Astrocyte (in vitro differentiated cells and primary cell): ENCODE data around the gene MIAT. TPM values are rescaled to one million over a fixed set of nuclear protein-coding genes. Genes with fewer than 3 reads are reported as not detected.

ENCODE experiments used
- DNase-seq: peaks from one replicate; pipeline ENCODE4 v3.0.0-alpha.2; 2010; ENCODE audit warnings: low read depth
- FAIRE-seq: peaks from 2 replicates; lab custom pipeline; 2011; peaks lifted over from hg19 to GRCh38; lab: Jason Lieb, UNC
- H2AFZ ChIP-seq: 2 replicates; pipeline ENCODE4 v1.6.0; 2012; ENCODE audit warnings: low read depth, low read length, inconsistent platforms
- H3K27ac ChIP-seq: 2 replicates; pipeline ENCODE4 v1.5.1; 2011; ENCODE audit warnings: low read depth, low read length, inconsistent platforms
- H3K27me3 ChIP-seq: 2 replicates; pipeline ENCODE4 v1.6.0; 2011; ENCODE audit warnings: low read length, inconsistent platforms; ENCODE audit not compliant: insufficient read depth
- H3K36me3 ChIP-seq: 2 replicates; pipeline ENCODE4 v1.5.1; 2011; ENCODE audit warnings: low read length, inconsistent platforms; ENCODE audit not compliant: insufficient read depth
- H3K4me1 ChIP-seq: 2 replicates; pipeline ENCODE4 v1.5.1; 2011; ENCODE audit warnings: low read length, inconsistent platforms; ENCODE audit not compliant: insufficient read depth
- H3K4me2 ChIP-seq: 2 replicates; pipeline ENCODE4 v1.6.0; 2012; ENCODE audit warnings: low read length, inconsistent platforms
- H3K4me3 ChIP-seq: 2 replicates; pipeline ENCODE4 v1.5.1; 2011; ENCODE audit warnings: low read depth, mild to moderate bottlenecking, low read length, inconsistent platforms; ENCODE audit not compliant: insufficient read depth
- H3K79me2 ChIP-seq: 2 replicates; pipeline ENCODE4 v1.6.0; 2012; ENCODE audit warnings: mild to moderate bottlenecking, low read length, inconsistent platforms; ENCODE audit not compliant: insufficient read depth
- H3K9ac ChIP-seq: 2 replicates; pipeline ENCODE4 v1.6.0; 2012; ENCODE audit warnings: mild to moderate bottlenecking, low read length, inconsistent platforms
- H3K9me3 ChIP-seq: 2 replicates; pipeline ENCODE4 v1.5.1; 2012; ENCODE audit warnings: low read depth, mild to moderate bottlenecking, low read length, inconsistent platforms; ENCODE audit not compliant: insufficient read depth
- H4K20me1 ChIP-seq: 2 replicates; pipeline ENCODE4 v1.6.0; 2012; ENCODE audit warnings: low read length, inconsistent platforms; ENCODE audit not compliant: insufficient read depth
- H3K27ac Mint-ChIP-seq: one replicate; pipeline ENCODE4 v1.8.0; 2021; ENCODE audit warnings: mild to moderate bottlenecking, mixed read lengths; ENCODE audit not compliant: unreplicated experiment
- H3K27me3 Mint-ChIP-seq: one replicate; pipeline ENCODE4 v1.8.0; 2021; ENCODE audit warnings: low read depth, mixed read lengths; ENCODE audit not compliant: unreplicated experiment
- H3K36me3 Mint-ChIP-seq: one replicate; pipeline ENCODE4 v1.8.0; 2021; ENCODE audit warnings: low read depth, mixed read lengths; ENCODE audit not compliant: unreplicated experiment
- H3K4me1 Mint-ChIP-seq: one replicate; pipeline ENCODE4 v1.8.0; 2021; ENCODE audit warnings: low read depth, mixed read lengths; ENCODE audit not compliant: unreplicated experiment
- H3K4me3 Mint-ChIP-seq: one replicate; pipeline ENCODE4 v1.8.0; 2021; ENCODE audit warnings: mild to moderate bottlenecking, moderate library complexity, mixed read lengths; ENCODE audit not compliant: unreplicated experiment
- H3K9me3 Mint-ChIP-seq: one replicate; pipeline ENCODE4 v1.8.0; 2021; ENCODE audit warnings: mild to moderate bottlenecking, mixed read lengths; ENCODE audit not compliant: unreplicated experiment
- EZH2 ChIP-seq: IDR thresholded peaks from 2 replicates; pipeline ENCODE4 v1.6.1; 2012; ENCODE audit warnings: mild to moderate bottlenecking, low read length, inconsistent platforms; ENCODE audit not compliant: insufficient read depth
- total RNA-seq: library from RNA; stranded (reverse); gene quantifications from 2 replicates; pipeline ENCODE4 v1.2.1, GENCODE V29; 2021
- TF ChIP-seq, protein P1 (sequence below): IDR thresholded peaks from 2 replicates; pipeline ENCODE4 v1.5.1; 2011; ENCODE audit warnings: low read depth, mild to moderate bottlenecking, inconsistent platforms, low read length, moderate library complexity; ENCODE audit not compliant: insufficient read depth

Gene MIAT
- total RNA-seq, 1 donor from 2014 or later, result 22.8 TPM

- H3K79me2 ChIP-seq, result peaks cover 2% of the 10 kb centered on the region
- no peak overlapping the region for H3K4me3 ChIP-seq
- no peaks in the 10 kb centered on the region for H4K20me1 ChIP-seq
- no peak overlapping the region for H2AFZ ChIP-seq
- Mint-ChIP-seq H3K4me3 (no peak overlapping the region), H3K27me3 (no peaks in the 10 kb centered on the region), H3K27ac (no peak overlapping the region), H3K4me1 (no peaks in the 10 kb centered on the region), H3K9me3 (peaks cover 4% of the 10 kb centered on the region), H3K36me3 (peaks cover 32% of the 10 kb centered on the region)
- H3K36me3 ChIP-seq, result peaks cover 4% of the 10 kb centered on the region
- TF ChIP-seq, protein P1, sequence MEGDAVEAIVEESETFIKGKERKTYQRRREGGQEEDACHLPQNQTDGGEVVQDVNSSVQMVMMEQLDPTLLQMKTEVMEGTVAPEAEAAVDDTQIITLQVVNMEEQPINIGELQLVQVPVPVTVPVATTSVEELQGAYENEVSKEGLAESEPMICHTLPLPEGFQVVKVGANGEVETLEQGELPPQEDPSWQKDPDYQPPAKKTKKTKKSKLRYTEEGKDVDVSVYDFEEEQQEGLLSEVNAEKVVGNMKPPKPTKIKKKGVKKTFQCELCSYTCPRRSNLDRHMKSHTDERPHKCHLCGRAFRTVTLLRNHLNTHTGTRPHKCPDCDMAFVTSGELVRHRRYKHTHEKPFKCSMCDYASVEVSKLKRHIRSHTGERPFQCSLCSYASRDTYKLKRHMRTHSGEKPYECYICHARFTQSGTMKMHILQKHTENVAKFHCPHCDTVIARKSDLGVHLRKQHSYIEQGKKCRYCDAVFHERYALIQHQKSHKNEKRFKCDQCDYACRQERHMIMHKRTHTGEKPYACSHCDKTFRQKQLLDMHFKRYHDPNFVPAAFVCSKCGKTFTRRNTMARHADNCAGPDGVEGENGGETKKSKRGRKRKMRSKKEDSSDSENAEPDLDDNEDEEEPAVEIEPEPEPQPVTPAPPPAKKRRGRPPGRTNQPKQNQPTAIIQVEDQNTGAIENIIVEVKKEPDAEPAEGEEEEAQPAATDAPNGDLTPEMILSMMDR, result no peak
- no peak for TF ChIP-seq EZH2
- FAIRE-seq (no peak), DNase-seq (no peak)
- no peaks in the 10 kb centered on the region for H3K4me1 ChIP-seq
- no peak overlapping the region for H3K27ac ChIP-seq
- H3K9ac ChIP-seq, result no peak overlapping the region
- no peak overlapping the region for H3K4me2 ChIP-seq
- H3K27me3 ChIP-seq, result no peaks in the 10 kb centered on the region
- H3K9me3 ChIP-seq, result no peaks in the 10 kb centered on the region
Observed at GRCh38 chr22:26697151-26697550, 39.8 kb downstream of the MIAT start.

DNA sequence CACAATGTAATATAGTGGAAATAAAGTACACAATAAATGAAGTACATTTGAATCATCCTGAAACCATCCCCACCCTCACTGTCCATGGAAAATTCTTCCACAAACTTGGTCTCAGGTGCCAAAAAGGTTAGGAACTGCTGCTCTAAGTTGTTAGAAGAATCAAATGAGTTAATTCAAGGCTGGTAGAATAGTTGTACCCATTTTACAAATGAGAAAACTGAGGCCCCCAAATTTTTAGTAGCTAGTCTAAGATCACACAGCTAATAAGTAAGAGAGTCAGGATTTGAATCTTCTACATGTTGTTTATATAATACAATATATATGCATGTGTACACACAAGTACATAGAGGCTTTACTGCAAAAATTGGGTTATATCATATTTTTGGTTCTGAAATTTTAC, 43.1 kb downstream of the MIAT start:
- Histone ChIP-seq H3K36me3 (peaks cover 4% of the 10 kb centered on the region), H2AFZ (no peak overlapping the region), H3K27ac (no peak overlapping the region), H3K4me2 (no peak overlapping the region), H3K4me3 (no peak overlapping the region), H3K9ac (no peak overlapping the region), H3K79me2 (no peaks in the 10 kb centered on the region), H3K4me1 (no peaks in the 10 kb centered on the region), H3K9me3 (peaks cover 3% of the 10 kb centered on the region), H3K27me3 (no peaks in the 10 kb centered on the region), H4K20me1 (no peaks in the 10 kb centered on the region)
- no peaks in the 10 kb centered on the region for H3K4me1 Mint-ChIP-seq
- H3K27ac Mint-ChIP-seq, result no peak overlapping the region
- DNase-seq, result no peak
- H3K4me3 Mint-ChIP-seq, result no peak overlapping the region
- TF ChIP-seq, protein P1, result no peak
- no peak for TF ChIP-seq EZH2
- FAIRE-seq, result no peak
- H3K27me3 Mint-ChIP-seq, result no peaks in the 10 kb centered on the region
- H3K9me3 Mint-ChIP-seq, result peaks cover 4% of the 10 kb centered on the region
- H3K36me3 Mint-ChIP-seq, result peaks cover 26% of the 10 kb centered on the region

- Mint-ChIP-seq H3K36me3 (peaks cover 24% of the 10 kb centered on the region), H3K4me1 (no peaks in the 10 kb centered on the region), H3K9me3 (peaks cover 4% of the 10 kb centered on the region), H3K27me3 (no peaks in the 10 kb centered on the region), H3K27ac (no peak overlapping the region), H3K4me3 (no peak overlapping the region)
- DNase-seq (no peak), FAIRE-seq (no peak)
- H3K4me1 ChIP-seq, result no peaks in the 10 kb centered on the region
- no peaks in the 10 kb centered on the region for H3K27me3 ChIP-seq
- no peaks in the 10 kb centered on the region for H4K20me1 ChIP-seq
- TF ChIP-seq EZH2, result no peak
- TF ChIP-seq, protein P1, result no peak
- H3K27ac ChIP-seq, result no peak overlapping the region
- peaks cover 4% of the 10 kb centered on the region for H3K36me3 ChIP-seq
- no peak overlapping the region for H2AFZ ChIP-seq
- H3K4me2 ChIP-seq, result no peak overlapping the region
- no peak overlapping the region for H3K9ac ChIP-seq
- peaks cover 3% of the 10 kb centered on the region for H3K9me3 ChIP-seq
- no peaks in the 10 kb centered on the region for H3K79me2 ChIP-seq
- no peak overlapping the region for H3K4me3 ChIP-seq
Observed at GRCh38 chr22:26700886-26701285, 43.5 kb downstream of the MIAT start.
